ENCODE data around the gene GNA12. TPM values are rescaled to one million over a fixed set of nuclear protein-coding genes. Genes with fewer than 3 reads are reported as not detected.
A peak's percentile ranks its signal among the peaks of the same experiment; 100 is the strongest.

Gene GNA12
- total RNA-seq, 1 donor, result 27.1 TPM

- H3K36me3 ChIP-seq (ENCODE audit: insufficient read depth, low read length), result no peaks in the 10 kb centered on the region
Observed at GRCh38 chr7:2882111-2882510, 38.0 kb upstream of the GNA12 start.

DNA sequence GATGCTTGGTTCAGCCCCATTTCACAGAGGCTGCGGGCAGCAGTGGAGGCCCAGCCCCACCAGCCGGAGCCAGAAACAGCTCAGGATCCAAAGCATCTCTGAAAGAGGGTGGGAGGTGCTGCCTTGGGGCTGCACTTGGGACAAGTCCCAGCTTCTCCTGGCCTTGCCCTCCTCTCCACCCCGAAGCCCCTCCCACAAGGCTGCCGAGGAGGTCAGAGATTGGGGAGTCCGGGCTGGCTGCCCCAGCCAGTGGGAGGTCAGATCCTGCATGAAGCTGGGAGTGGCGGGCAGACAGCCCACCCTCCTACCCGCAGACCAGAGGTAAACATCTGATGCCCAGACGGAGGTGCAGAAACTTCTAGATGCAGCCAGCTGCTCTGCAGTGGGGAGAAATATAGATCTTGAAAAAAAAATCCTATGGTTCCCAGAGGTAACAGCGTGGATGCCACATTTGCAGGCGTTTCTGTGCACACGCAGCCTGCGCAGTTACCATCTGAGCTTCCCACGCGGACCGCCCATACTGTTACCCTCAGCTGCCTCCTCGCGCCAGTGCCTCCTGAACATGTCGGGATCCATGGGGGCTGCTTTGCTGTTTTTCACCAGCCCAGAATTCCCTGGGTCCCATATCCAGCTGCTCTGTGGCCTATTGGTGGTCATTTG lies 36.9 kb upstream of the GNA12 start:
- Histone ChIP-seq H3K4me1 (ENCODE audit: insufficient read depth, low read length) (no peaks in the 10 kb centered on the region), H3K36me3 (ENCODE audit: insufficient read depth, low read length) (no peaks in the 10 kb centered on the region), H3K9me3 (ENCODE audit: low read depth, low read length) (no peaks in the 10 kb centered on the region), H3K4me2 (ENCODE audit: insufficient read depth, low read length) (no peak overlapping the region), H3K79me2 (ENCODE audit: insufficient read depth, low read length) (no peaks in the 10 kb centered on the region), H3K27ac (ENCODE audit: low read depth, low read length) (no peak overlapping the region), H3K4me3 (ENCODE audit: insufficient read depth, low read length) (no peak overlapping the region), H3K27me3 (ENCODE audit: insufficient read depth, low read length) (no peaks in the 10 kb centered on the region), H2AFZ (ENCODE audit: low read length) (no peak overlapping the region), H4K20me1 (ENCODE audit: insufficient read depth, low read length) (no peaks in the 10 kb centered on the region)
- peak; percentile 30 for DNase-seq (ENCODE audit: insufficient read length, low spot score, missing footprints)
- TF ChIP-seq, protein P1, sequence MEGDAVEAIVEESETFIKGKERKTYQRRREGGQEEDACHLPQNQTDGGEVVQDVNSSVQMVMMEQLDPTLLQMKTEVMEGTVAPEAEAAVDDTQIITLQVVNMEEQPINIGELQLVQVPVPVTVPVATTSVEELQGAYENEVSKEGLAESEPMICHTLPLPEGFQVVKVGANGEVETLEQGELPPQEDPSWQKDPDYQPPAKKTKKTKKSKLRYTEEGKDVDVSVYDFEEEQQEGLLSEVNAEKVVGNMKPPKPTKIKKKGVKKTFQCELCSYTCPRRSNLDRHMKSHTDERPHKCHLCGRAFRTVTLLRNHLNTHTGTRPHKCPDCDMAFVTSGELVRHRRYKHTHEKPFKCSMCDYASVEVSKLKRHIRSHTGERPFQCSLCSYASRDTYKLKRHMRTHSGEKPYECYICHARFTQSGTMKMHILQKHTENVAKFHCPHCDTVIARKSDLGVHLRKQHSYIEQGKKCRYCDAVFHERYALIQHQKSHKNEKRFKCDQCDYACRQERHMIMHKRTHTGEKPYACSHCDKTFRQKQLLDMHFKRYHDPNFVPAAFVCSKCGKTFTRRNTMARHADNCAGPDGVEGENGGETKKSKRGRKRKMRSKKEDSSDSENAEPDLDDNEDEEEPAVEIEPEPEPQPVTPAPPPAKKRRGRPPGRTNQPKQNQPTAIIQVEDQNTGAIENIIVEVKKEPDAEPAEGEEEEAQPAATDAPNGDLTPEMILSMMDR (IDR thresholded peaks at IDR 0.05; ENCODE audit: extremely low read depth, low read depth, low read length), result no peak

More at GRCh38 chr7:2882111-2882510, 38.0 kb upstream of the GNA12 start:
- Histone ChIP-seq H4K20me1 (ENCODE audit: insufficient read depth, low read length) (no peaks in the 10 kb centered on the region), H3K27me3 (ENCODE audit: insufficient read depth, low read length) (no peaks in the 10 kb centered on the region), H2AFZ (ENCODE audit: low read length) (no peak overlapping the region), H3K4me2 (ENCODE audit: insufficient read depth, low read length) (no peak overlapping the region), H3K79me2 (ENCODE audit: insufficient read depth, low read length) (no peaks in the 10 kb centered on the region), H3K27ac (ENCODE audit: low read depth, low read length) (no peak overlapping the region), H3K4me3 (ENCODE audit: insufficient read depth, low read length) (no peak overlapping the region), H3K4me1 (ENCODE audit: insufficient read depth, low read length) (no peaks in the 10 kb centered on the region), H3K9me3 (ENCODE audit: low read depth, low read length) (no peaks in the 10 kb centered on the region)
- TF ChIP-seq, protein P1 (IDR thresholded peaks at IDR 0.05; ENCODE audit: extremely low read depth, low read depth, low read length), result no peak
- DNase-seq (ENCODE audit: insufficient read length, low spot score, missing footprints), result peak; percentile 67

DNA sequence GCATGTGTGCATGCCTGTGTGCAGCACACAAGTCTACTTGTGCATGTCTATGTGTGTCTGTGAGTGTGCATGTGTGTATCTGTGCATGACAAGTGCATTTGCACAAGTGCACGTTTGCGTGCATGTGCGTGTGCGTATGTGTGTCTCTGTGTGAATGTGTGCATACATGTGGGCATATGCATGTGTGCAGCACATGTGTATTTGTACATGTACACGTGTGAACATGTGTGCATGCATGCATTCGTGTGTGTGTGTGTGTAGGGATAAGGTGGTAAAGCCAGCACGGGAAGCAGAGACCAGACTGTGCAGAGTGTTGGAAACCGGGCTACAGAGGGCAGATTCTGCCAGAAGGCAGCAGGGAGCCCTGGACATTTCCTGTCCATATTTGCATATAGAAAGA lies 35.9 kb upstream of the GNA12 start:
- no peak overlapping the region for H2AFZ ChIP-seq (ENCODE audit: low read length)
- no peak overlapping the region for H3K4me2 ChIP-seq (ENCODE audit: insufficient read depth, low read length)
- H4K20me1 ChIP-seq (ENCODE audit: insufficient read depth, low read length), result no peaks in the 10 kb centered on the region
- H3K4me3 ChIP-seq (ENCODE audit: insufficient read depth, low read length), result no peak overlapping the region
- no peaks in the 10 kb centered on the region for H3K27me3 ChIP-seq (ENCODE audit: insufficient read depth, low read length)
- peak; percentile 21 for DNase-seq (ENCODE audit: insufficient read length, low spot score, missing footprints)
- TF ChIP-seq, protein P1 (IDR thresholded peaks at IDR 0.05; ENCODE audit: extremely low read depth, low read depth, low read length), result no peak
- no peaks in the 10 kb centered on the region for H3K4me1 ChIP-seq (ENCODE audit: insufficient read depth, low read length)
- no peaks in the 10 kb centered on the region for H3K36me3 ChIP-seq (ENCODE audit: insufficient read depth, low read length)
- no peaks in the 10 kb centered on the region for H3K9me3 ChIP-seq (ENCODE audit: low read depth, low read length)
- H3K27ac ChIP-seq (ENCODE audit: low read depth, low read length), result no peak overlapping the region
- H3K79me2 ChIP-seq (ENCODE audit: insufficient read depth, low read length), result no peaks in the 10 kb centered on the region

GRCh38 chr7:2879354-2879753 lies 35.2 kb upstream of the GNA12 start:
- Histone ChIP-seq H4K20me1 (ENCODE audit: insufficient read depth, low read length) (no peaks in the 10 kb centered on the region), H3K4me2 (ENCODE audit: insufficient read depth, low read length) (no peak overlapping the region), H3K9me3 (ENCODE audit: low read depth, low read length) (no peaks in the 10 kb centered on the region), H3K79me2 (ENCODE audit: insufficient read depth, low read length) (no peaks in the 10 kb centered on the region), H3K4me3 (ENCODE audit: insufficient read depth, low read length) (no peak overlapping the region), H3K36me3 (ENCODE audit: insufficient read depth, low read length) (no peaks in the 10 kb centered on the region), H3K27me3 (ENCODE audit: insufficient read depth, low read length) (no peaks in the 10 kb centered on the region), H2AFZ (ENCODE audit: low read length) (no peak overlapping the region), H3K4me1 (ENCODE audit: insufficient read depth, low read length) (no peaks in the 10 kb centered on the region), H3K27ac (ENCODE audit: low read depth, low read length) (no peak overlapping the region)
- TF ChIP-seq, protein P1 (IDR thresholded peaks at IDR 0.05; ENCODE audit: extremely low read depth, low read depth, low read length), result no peak
- DNase-seq (ENCODE audit: insufficient read length, low spot score, missing footprints), result no peak

Data from osteoblast (primary cell).